ENCODE data around the gene NEK6.

The NEK6 gene

GRCh38 chr9:124281931-124282371 lies 24.2 kb downstream of the NEK6 start:
- TF ChIP-seq CTCF (IDR thresholded peaks at IDR 0.05): no peak
- TF ChIP-seq ZFX (IDR thresholded peaks at IDR 0.05; ENCODE audit: borderline replicate concordance): no peak
- H3K27ac ChIP-seq: no peak overlapping the region

GRCh38 chr9:124282442-124283227 lies 24.9 kb downstream of the NEK6 start:
- H3K27ac ChIP-seq: no peak overlapping the region
- TF ChIP-seq ZFX (IDR thresholded peaks at IDR 0.05; ENCODE audit: borderline replicate concordance) (no peak), CTCF (IDR thresholded peaks at IDR 0.05) (no peak)

- TF ChIP-seq CTCF (IDR thresholded peaks at IDR 0.05): no peak
- TF ChIP-seq ZFX (IDR thresholded peaks at IDR 0.05; ENCODE audit: borderline replicate concordance): no peak
- H3K27ac ChIP-seq: no peak overlapping the region
Observed at GRCh38 chr9:124283228-124283814, 25.6 kb downstream of the NEK6 start.

- TF ChIP-seq ZFX (IDR thresholded peaks at IDR 0.05; ENCODE audit: borderline replicate concordance) (no peak), CTCF (IDR thresholded peaks at IDR 0.05) (no peak)
Observed at GRCh38 chr9:124284237-124284831, 26.6 kb downstream of the NEK6 start.

GRCh38 chr9:124284940-124285441 lies 27.2 kb downstream of the NEK6 start:
- TF ChIP-seq ZFX (IDR thresholded peaks at IDR 0.05; ENCODE audit: borderline replicate concordance) (no peak), CTCF (IDR thresholded peaks at IDR 0.05) (no peak)
- no peak overlapping the region for H3K27ac ChIP-seq

More at GRCh38 chr9:124284237-124284831, 26.6 kb downstream of the NEK6 start:
- no peak overlapping the region for H3K27ac ChIP-seq

- H3K27ac ChIP-seq: no peak overlapping the region
Observed at GRCh38 chr9:124285490-124285889, 27.7 kb downstream of the NEK6 start.

More at GRCh38 chr9:124285490-124285889, 27.7 kb downstream of the NEK6 start:
- TF ChIP-seq ZFX (IDR thresholded peaks at IDR 0.05; ENCODE audit: borderline replicate concordance) (no peak), CTCF (IDR thresholded peaks at IDR 0.05) (no peak)

Measured in 22Rv1 (cell line).